ENCODE measurements around the gene FIGNL2. TPM values are rescaled to one million over a fixed set of nuclear protein-coding genes. Genes with fewer than 3 reads are reported as not detected.

FIGNL2 gene
- total and polyA plus RNA-seq, 2 donors (not counting 1 experiment from before 2014, with no cell fraction given) = 0.07 to 0.17 TPM

DNA sequence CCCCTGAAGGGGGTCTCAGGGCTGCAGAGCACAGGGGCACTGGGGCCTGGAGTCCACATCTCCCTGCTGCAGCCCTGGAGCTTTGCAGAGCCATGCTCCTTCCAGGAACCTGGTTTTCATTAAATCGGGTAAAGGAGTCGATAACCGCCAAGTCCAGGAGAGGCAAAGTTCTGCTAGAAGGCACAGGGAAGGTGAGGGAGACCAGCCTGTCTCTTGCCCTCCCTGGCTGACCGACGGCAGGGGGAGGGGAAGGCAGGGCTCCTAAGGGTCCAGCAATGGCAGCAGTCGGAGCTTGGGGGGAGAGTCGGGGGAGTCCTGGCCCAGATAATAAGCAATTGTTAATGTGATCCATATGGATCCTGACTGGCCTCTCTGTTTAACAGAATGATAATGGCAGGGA, 3.0 kb downstream of the FIGNL2 start:
- H3K4me3 ChIP-seq (replicated peaks in 1 of 4; ENCODE audit: control extremely low read depth in 1 of 4, insufficient read depth in 1 of 4, low read depth in 3 of 4, low read length in 4 of 4) = no peak overlapping the region
- DNase-seq (ENCODE audit: low read depth in 2 of 2) = no peak

DNA sequence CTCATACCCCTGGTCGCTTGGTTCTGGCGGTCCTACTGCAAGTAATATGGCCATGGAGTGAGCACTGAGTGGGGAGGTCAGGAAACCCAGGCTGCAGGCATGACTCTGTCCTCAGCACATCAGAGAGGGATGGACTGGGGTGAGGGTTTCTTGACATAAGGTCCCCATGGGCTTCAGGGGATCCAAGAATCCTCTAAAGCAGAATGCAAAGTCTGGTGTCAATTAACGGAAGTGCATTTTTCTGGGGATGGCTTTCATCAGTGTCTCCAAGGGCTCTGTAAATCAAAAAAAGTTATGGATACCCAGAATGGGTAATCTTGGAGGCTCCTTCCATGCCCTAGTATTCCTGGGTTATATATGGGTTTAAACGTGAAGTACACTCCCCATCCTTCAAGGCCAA, 3.7 kb downstream of the FIGNL2 start:
- Histone ChIP-seq H4K20me1 (ENCODE audit: control insufficient read depth, extremely low read depth, insufficient read depth, low read length) (no peaks in the 10 kb centered on the region), H3K79me2 (ENCODE audit: control insufficient read depth, insufficient read depth, low read length) (no peaks in the 10 kb centered on the region), H2AFZ (ENCODE audit: low read length) (no peak overlapping the region), H3K4me1 (ENCODE audit: control insufficient read depth, extremely low read depth, insufficient read depth, low read length) (no peaks in the 10 kb centered on the region), H3K27me3 (ENCODE audit: control insufficient read depth, insufficient read depth, low read length) (peaks cover 55% of the 10 kb centered on the region), H3K9me3 (ENCODE audit: control insufficient read depth, insufficient read depth, low read depth, low read length) (no peaks in the 10 kb centered on the region), H3K36me3 (ENCODE audit: control insufficient read depth, insufficient read depth, low read length) (no peaks in the 10 kb centered on the region), H3K27ac (ENCODE audit: insufficient read depth, low read length) (no peak overlapping the region), H3K4me2 (ENCODE audit: extremely low read depth, insufficient read depth, low read length) (no peak overlapping the region), H3K9ac (ENCODE audit: insufficient read depth, low read length) (no peak overlapping the region), H3K4me3 (replicated peaks in 1 of 4; ENCODE audit: control extremely low read depth in 1 of 4, insufficient read depth in 1 of 4, low read depth in 3 of 4, low read length in 4 of 4) (no peak overlapping the region)
- no peak for DNase-seq (ENCODE audit: low read depth in 2 of 2)
- TF ChIP-seq, protein P1, sequence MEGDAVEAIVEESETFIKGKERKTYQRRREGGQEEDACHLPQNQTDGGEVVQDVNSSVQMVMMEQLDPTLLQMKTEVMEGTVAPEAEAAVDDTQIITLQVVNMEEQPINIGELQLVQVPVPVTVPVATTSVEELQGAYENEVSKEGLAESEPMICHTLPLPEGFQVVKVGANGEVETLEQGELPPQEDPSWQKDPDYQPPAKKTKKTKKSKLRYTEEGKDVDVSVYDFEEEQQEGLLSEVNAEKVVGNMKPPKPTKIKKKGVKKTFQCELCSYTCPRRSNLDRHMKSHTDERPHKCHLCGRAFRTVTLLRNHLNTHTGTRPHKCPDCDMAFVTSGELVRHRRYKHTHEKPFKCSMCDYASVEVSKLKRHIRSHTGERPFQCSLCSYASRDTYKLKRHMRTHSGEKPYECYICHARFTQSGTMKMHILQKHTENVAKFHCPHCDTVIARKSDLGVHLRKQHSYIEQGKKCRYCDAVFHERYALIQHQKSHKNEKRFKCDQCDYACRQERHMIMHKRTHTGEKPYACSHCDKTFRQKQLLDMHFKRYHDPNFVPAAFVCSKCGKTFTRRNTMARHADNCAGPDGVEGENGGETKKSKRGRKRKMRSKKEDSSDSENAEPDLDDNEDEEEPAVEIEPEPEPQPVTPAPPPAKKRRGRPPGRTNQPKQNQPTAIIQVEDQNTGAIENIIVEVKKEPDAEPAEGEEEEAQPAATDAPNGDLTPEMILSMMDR (conservative IDR thresholded peaks at IDR 0.05 in 1 of 2, IDR thresholded peaks at IDR 0.05 in 1 of 2; ENCODE audit: low read depth in 1 of 2, low read length in 2 of 2) = no peak
- no peak for TF ChIP-seq EZH2 (IDR thresholded peaks at IDR 0.05; ENCODE audit: low read length, missing control alignments)

More for the DNA sequence above, 3.0 kb downstream of the FIGNL2 start:
- Histone ChIP-seq H3K79me2 (ENCODE audit: control insufficient read depth, insufficient read depth, low read length) (no peaks in the 10 kb centered on the region), H3K9ac (ENCODE audit: insufficient read depth, low read length) (no peak overlapping the region), H2AFZ (ENCODE audit: low read length) (no peak overlapping the region), H3K9me3 (ENCODE audit: control insufficient read depth, insufficient read depth, low read depth, low read length) (no peaks in the 10 kb centered on the region), H3K27ac (ENCODE audit: insufficient read depth, low read length) (no peak overlapping the region), H3K4me2 (ENCODE audit: extremely low read depth, insufficient read depth, low read length) (no peak overlapping the region), H3K36me3 (ENCODE audit: control insufficient read depth, insufficient read depth, low read length) (no peaks in the 10 kb centered on the region), H4K20me1 (ENCODE audit: control insufficient read depth, extremely low read depth, insufficient read depth, low read length) (no peaks in the 10 kb centered on the region), H3K27me3 (ENCODE audit: control insufficient read depth, insufficient read depth, low read length) (peaks cover 53% of the 10 kb centered on the region), H3K4me1 (ENCODE audit: control insufficient read depth, extremely low read depth, insufficient read depth, low read length) (no peaks in the 10 kb centered on the region)
- no peak for TF ChIP-seq EZH2 (IDR thresholded peaks at IDR 0.05; ENCODE audit: low read length, missing control alignments)
- TF ChIP-seq, protein P1 (conservative IDR thresholded peaks at IDR 0.05 in 1 of 2, IDR thresholded peaks at IDR 0.05 in 1 of 2; ENCODE audit: low read depth in 1 of 2, low read length in 2 of 2) = no peak

DNA sequence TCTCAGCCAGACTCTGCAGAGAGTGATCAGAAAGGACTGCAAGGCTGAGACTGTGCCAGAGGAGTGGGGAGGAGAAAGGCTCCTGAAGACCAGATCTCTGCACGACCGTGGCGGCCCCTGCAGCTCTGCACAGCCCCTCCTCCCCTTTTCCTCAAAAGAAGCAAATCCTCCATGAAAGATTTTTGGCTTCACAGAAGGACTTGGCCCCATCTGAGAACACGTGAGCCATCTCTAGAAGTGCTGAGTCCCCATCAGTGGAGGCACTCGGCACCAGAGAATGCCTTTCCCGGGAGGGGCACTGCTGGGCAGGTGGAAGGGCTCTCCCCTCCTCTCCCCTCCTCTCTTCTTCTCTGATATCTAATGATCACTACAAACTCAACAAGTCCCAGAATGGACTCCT, 6.8 kb downstream of the FIGNL2 start:
- no peaks in the 10 kb centered on the region for H3K9me3 ChIP-seq (ENCODE audit: control insufficient read depth, insufficient read depth, low read depth, low read length)
- H3K27me3 ChIP-seq (ENCODE audit: control insufficient read depth, insufficient read depth, low read length) = peaks cover 59% of the 10 kb centered on the region
- DNase-seq (ENCODE audit: low read depth in 2 of 2) = no peak
- H3K79me2 ChIP-seq (ENCODE audit: control insufficient read depth, insufficient read depth, low read length) = no peaks in the 10 kb centered on the region
- no peak for TF ChIP-seq EZH2 (IDR thresholded peaks at IDR 0.05; ENCODE audit: low read length, missing control alignments)
- TF ChIP-seq, protein P1 (conservative IDR thresholded peaks at IDR 0.05 in 1 of 2, IDR thresholded peaks at IDR 0.05 in 1 of 2; ENCODE audit: low read depth in 1 of 2, low read length in 2 of 2) = no peak
- no peaks in the 10 kb centered on the region for H4K20me1 ChIP-seq (ENCODE audit: control insufficient read depth, extremely low read depth, insufficient read depth, low read length)
- no peaks in the 10 kb centered on the region for H3K36me3 ChIP-seq (ENCODE audit: control insufficient read depth, insufficient read depth, low read length)
- H3K4me3 ChIP-seq (replicated peaks in 1 of 4; ENCODE audit: control extremely low read depth in 1 of 4, insufficient read depth in 1 of 4, low read depth in 3 of 4, low read length in 4 of 4) = no peak overlapping the region
- H3K4me2 ChIP-seq (ENCODE audit: extremely low read depth, insufficient read depth, low read length) = no peak overlapping the region
- no peak overlapping the region for H3K27ac ChIP-seq (ENCODE audit: insufficient read depth, low read length)
- H3K4me1 ChIP-seq (ENCODE audit: control insufficient read depth, extremely low read depth, insufficient read depth, low read length) = no peaks in the 10 kb centered on the region
- no peak overlapping the region for H2AFZ ChIP-seq (ENCODE audit: low read length)
- H3K9ac ChIP-seq (ENCODE audit: insufficient read depth, low read length) = no peak overlapping the region
